Vagina (tissue), 2 donors: Measurements from ENCODE around the gene IL16.

Source experiments
- CTCF ChIP-seq, 3 experiments: fragments of 450-650 bp in 2 of 3; fragments of 200-600 bp in 1 of 3; sonication (generic) in 1 of 3; IDR thresholded peaks; one replicate each; pipeline ENCODE4 v1.5.1; 2017 to 2019; ENCODE audit warnings: antibody characterized with exemption in 3 of 3, mild to moderate bottlenecking in 2 of 3, moderate library complexity in 2 of 3
- POLR2AphosphoS5 ChIP-seq, 2 donors: sonication (generic); formaldehyde crosslinking; IDR thresholded peaks; one replicate each; pipeline ENCODE4 v1.9.0; 2017; ENCODE audit warnings: antibody characterized with exemption in 2 of 2, mild to moderate bottlenecking in 2 of 2, low read depth in 1 of 2; ENCODE audit not compliant: insufficient read depth in 1 of 2

- TF ChIP-seq POLR2AphosphoS5 (IDR thresholded peaks at IDR 0.05; ENCODE audit: insufficient read depth in 1 of 2, low read depth in 1 of 2) (no peak), CTCF (IDR thresholded peaks at IDR 0.05) (no peak)
Measured at GRCh38 chr15:81301385-81301784, 104.7 kb downstream of the IL16 start.
